Astrocyte (in vitro differentiated cells and primary cell): ENCODE data around the gene SOX5.

Source experiments
- EZH2 ChIP-seq: IDR thresholded peaks from 2 replicates; pipeline ENCODE4 v1.6.1; 2012; ENCODE audit warnings: mild to moderate bottlenecking, low read length, inconsistent platforms; ENCODE audit not compliant: insufficient read depth
- TF ChIP-seq, protein P1 (sequence below): IDR thresholded peaks from 2 replicates; pipeline ENCODE4 v1.5.1; 2011; ENCODE audit warnings: low read depth, mild to moderate bottlenecking, inconsistent platforms, low read length, moderate library complexity; ENCODE audit not compliant: insufficient read depth

DNA sequence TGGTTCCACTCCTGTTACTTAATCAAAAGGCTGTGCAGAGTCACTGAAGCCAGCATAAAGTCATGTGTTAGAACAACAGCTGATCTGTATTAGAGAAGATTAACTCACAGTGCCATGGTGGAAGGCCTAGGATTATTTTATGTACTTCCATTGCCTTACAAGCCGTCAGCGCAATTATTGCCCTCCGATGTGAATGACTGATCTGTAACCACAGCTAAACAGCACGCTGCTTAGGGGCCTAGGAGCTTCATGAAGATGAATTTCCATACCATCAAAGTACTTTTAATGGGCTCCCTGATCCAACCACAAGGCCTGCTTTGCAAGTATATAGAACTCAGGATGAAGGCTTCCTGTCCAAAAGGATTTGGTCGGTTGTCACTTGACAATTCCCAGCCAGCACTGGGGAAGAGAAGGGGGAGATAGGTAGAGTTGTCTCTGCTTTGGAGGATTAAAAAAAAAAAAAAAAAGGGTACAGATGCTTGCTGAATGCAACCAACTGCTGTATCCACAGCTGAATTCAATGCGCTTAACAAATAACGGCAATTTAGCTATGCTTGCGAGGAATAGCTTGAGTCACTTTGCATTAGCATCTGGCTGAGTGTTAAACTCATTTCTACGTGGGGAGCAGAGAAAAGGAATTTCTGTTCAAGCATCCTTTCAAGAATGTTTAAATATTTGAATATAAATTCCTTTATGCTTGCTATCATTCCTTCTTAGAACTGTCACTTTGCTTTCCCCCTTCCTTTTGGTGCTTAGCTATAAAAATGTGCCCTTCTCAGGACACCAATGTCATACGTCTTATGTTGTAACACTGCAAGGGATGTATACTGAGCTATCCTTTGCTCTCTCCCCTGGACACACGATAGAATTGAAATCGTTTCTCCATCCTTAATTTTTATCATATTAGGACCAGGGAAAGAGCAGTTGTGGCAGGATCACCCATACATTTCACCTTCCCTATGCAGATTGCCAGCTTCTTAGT, 387.8 kb downstream of the SOX5 start:
- TF ChIP-seq, protein P1, sequence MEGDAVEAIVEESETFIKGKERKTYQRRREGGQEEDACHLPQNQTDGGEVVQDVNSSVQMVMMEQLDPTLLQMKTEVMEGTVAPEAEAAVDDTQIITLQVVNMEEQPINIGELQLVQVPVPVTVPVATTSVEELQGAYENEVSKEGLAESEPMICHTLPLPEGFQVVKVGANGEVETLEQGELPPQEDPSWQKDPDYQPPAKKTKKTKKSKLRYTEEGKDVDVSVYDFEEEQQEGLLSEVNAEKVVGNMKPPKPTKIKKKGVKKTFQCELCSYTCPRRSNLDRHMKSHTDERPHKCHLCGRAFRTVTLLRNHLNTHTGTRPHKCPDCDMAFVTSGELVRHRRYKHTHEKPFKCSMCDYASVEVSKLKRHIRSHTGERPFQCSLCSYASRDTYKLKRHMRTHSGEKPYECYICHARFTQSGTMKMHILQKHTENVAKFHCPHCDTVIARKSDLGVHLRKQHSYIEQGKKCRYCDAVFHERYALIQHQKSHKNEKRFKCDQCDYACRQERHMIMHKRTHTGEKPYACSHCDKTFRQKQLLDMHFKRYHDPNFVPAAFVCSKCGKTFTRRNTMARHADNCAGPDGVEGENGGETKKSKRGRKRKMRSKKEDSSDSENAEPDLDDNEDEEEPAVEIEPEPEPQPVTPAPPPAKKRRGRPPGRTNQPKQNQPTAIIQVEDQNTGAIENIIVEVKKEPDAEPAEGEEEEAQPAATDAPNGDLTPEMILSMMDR: no peak
- no peak for TF ChIP-seq EZH2
